Measurements from ENCODE around the gene ROBO2.

Gene ROBO2

GRCh38 chr3:77039606-77040171 is at the start of gene ROBO2:
ROBO2 (plus strand) TSS chr3:77040099; CDS start chr3:77040786, 687 bp downstream.
- no peak within 1 kb of the TSS for H3K9ac ChIP-seq
- H3K27me3 ChIP-seq (ENCODE audit: control insufficient read depth, insufficient read depth, low read length), result no peaks in the 10 kb centered on the region
- TF ChIP-seq CTCF (IDR thresholded peaks at IDR 0.05), result no peak
- H2AFZ ChIP-seq, result peak within 1 kb of the TSS; percentile 26
- no peaks in the 10 kb centered on the region for H3K36me3 ChIP-seq (ENCODE audit: control insufficient read depth, insufficient read depth, low read length)
- no peaks in the 10 kb centered on the region for H3K79me2 ChIP-seq
- no peaks in the 10 kb centered on the region for H3K4me1 ChIP-seq
- H3K4me3 ChIP-seq (ENCODE audit: low read depth, low read length), result peak within 1 kb of the TSS; percentile 30
- peak within 1 kb of the TSS; percentile 36 for H3K4me2 ChIP-seq (ENCODE audit: low read length)
- H3K27ac ChIP-seq, result no peak within 1 kb of the TSS
- H3K9me3 ChIP-seq (ENCODE audit: control insufficient read depth, low read length), result no peaks in the 10 kb centered on the region

GRCh38 chr3:76990606-76991005 is 49.3 kb upstream of the ROBO2 start:
- Histone ChIP-seq H3K9ac (no peak overlapping the region), H3K79me2 (no peaks in the 10 kb centered on the region), H3K9me3 (ENCODE audit: control insufficient read depth, low read length) (no peaks in the 10 kb centered on the region), H3K4me2 (ENCODE audit: low read length) (no peak overlapping the region), H3K4me3 (ENCODE audit: low read depth, low read length) (no peak overlapping the region), H3K27ac (no peak overlapping the region), H3K36me3 (ENCODE audit: control insufficient read depth, insufficient read depth, low read length) (no peaks in the 10 kb centered on the region), H3K4me1 (no peaks in the 10 kb centered on the region), H3K27me3 (ENCODE audit: control insufficient read depth, insufficient read depth, low read length) (no peaks in the 10 kb centered on the region), H2AFZ (no peak overlapping the region)
- no peak for TF ChIP-seq CTCF (IDR thresholded peaks at IDR 0.05)

GRCh38 chr3:76991165-76991564 is 48.7 kb upstream of the ROBO2 start:
- no peaks in the 10 kb centered on the region for H3K36me3 ChIP-seq (ENCODE audit: control insufficient read depth, insufficient read depth, low read length)
- no peak overlapping the region for H3K9ac ChIP-seq
- no peaks in the 10 kb centered on the region for H3K27me3 ChIP-seq (ENCODE audit: control insufficient read depth, insufficient read depth, low read length)
- H3K4me2 ChIP-seq (ENCODE audit: low read length), result no peak overlapping the region
- H3K9me3 ChIP-seq (ENCODE audit: control insufficient read depth, low read length), result no peaks in the 10 kb centered on the region
- TF ChIP-seq CTCF (IDR thresholded peaks at IDR 0.05), result no peak
- H3K27ac ChIP-seq, result no peak overlapping the region
- no peaks in the 10 kb centered on the region for H3K79me2 ChIP-seq
- no peaks in the 10 kb centered on the region for H3K4me1 ChIP-seq
- H2AFZ ChIP-seq, result no peak overlapping the region
- no peak overlapping the region for H3K4me3 ChIP-seq (ENCODE audit: low read depth, low read length)

DNA sequence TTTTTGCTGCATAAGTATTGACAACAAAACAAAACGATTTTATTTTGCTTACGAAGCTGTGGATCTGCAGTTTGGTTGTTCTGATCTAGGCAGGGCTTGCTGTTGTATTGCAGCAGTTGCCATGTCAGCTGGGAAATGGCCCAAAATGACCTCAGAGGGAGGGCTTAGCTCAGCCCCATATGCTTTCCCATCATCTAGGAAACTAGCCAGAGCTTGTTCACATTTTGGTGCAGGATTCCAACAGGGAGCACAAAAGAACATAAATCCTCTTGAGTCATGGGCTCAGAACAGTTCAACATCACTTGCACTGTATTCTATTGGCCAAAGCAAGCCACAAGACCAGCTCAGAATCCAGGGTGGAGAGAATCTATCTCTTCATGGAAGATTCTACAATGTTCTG is 42.2 kb upstream of the ROBO2 start:
- H2AFZ ChIP-seq, result no peak overlapping the region
- no peak overlapping the region for H3K27ac ChIP-seq
- no peak overlapping the region for H3K4me2 ChIP-seq (ENCODE audit: low read length)
- no peak for TF ChIP-seq CTCF (IDR thresholded peaks at IDR 0.05)
- no peak overlapping the region for H3K9ac ChIP-seq
- H3K27me3 ChIP-seq (ENCODE audit: control insufficient read depth, insufficient read depth, low read length), result no peaks in the 10 kb centered on the region
- no peak overlapping the region for H3K4me3 ChIP-seq (ENCODE audit: low read depth, low read length)
- no peaks in the 10 kb centered on the region for H3K79me2 ChIP-seq
- H3K4me1 ChIP-seq, result no peaks in the 10 kb centered on the region
- no peaks in the 10 kb centered on the region for H3K9me3 ChIP-seq (ENCODE audit: control insufficient read depth, low read length)
- H3K36me3 ChIP-seq (ENCODE audit: control insufficient read depth, insufficient read depth, low read length), result no peaks in the 10 kb centered on the region

DNA sequence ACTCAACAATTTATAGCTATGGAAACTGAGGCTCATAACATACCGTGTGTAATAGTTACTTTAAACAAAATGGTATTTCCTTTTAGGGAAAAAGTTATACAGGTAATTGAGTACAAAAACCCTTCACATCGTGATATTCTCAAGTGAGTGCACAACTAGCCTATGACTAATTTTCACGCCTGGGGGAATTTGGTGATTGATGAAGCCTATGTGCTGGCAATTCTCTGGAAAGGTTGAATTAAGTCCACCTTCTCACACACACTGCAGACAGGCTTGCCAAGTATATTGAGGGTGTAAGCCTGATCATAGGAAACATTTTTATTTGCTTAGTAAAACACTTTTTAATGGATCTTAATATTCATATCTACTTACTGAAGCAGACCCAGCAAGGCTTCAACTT is 41.3 kb upstream of the ROBO2 start:
- no peaks in the 10 kb centered on the region for H3K9me3 ChIP-seq (ENCODE audit: control insufficient read depth, low read length)

More for the DNA sequence above, 41.3 kb upstream of the ROBO2 start:
- Histone ChIP-seq H3K9ac (no peak overlapping the region), H2AFZ (no peak overlapping the region), H3K36me3 (ENCODE audit: control insufficient read depth, insufficient read depth, low read length) (no peaks in the 10 kb centered on the region), H3K4me3 (ENCODE audit: low read depth, low read length) (no peak overlapping the region), H3K79me2 (no peaks in the 10 kb centered on the region), H3K4me1 (no peaks in the 10 kb centered on the region), H3K27me3 (ENCODE audit: control insufficient read depth, insufficient read depth, low read length) (no peaks in the 10 kb centered on the region), H3K27ac (no peak overlapping the region), H3K4me2 (ENCODE audit: low read length) (no peak overlapping the region)
- no peak for TF ChIP-seq CTCF (IDR thresholded peaks at IDR 0.05)
